Psoas muscle (tissue), 8 donors: ENCODE measurements around the gene OR10V1. TPM values are rescaled to one million over a fixed set of nuclear protein-coding genes. Genes with fewer than 3 reads are reported as not detected.

Source experiments
- ATAC-seq, 4 donors: fragments of 200-7000 bp; cut with Tn5 transposase; one replicate each; pipeline ENCODE4 v1.9.1; 2020; ENCODE audit warnings: moderate library complexity in 3 of 4, mild to moderate bottlenecking in 2 of 4
- DNase-seq, 2 donors: peaks; one replicate each; pipeline ENCODE4 v3.0.0-alpha.2; 2020
- H3K27ac ChIP-seq: fragments of 200-600 bp; one replicate; pipeline ENCODE4 v1.8.0; 2022
- H3K27me3 ChIP-seq, 3 donors: fragments of 200-600 bp in 1 of 3; one replicate each; pipeline versions ENCODE4 v1.6.1 to v1.8.0; 2013 to 2022; ENCODE audit warnings: low read length in 2 of 3, mild to moderate bottlenecking in 2 of 3, moderate library complexity in 1 of 3; ENCODE audit not compliant: insufficient read depth in 3 of 3
- H3K36me3 ChIP-seq, 2 donors: fragments of 200-600 bp in 1 of 2; one replicate each; pipeline versions ENCODE4 v1.6.1 to v1.8.0; 2013 to 2022; ENCODE audit warnings: low read depth in 1 of 2, mild to moderate bottlenecking in 1 of 2, moderate library complexity in 1 of 2; ENCODE audit not compliant: insufficient read depth in 1 of 2
- H3K4me1 ChIP-seq: fragments of 200-600 bp; one replicate; pipeline ENCODE4 v1.8.0; 2022
- H3K4me3 ChIP-seq: fragments of 200-600 bp; one replicate; pipeline ENCODE4 v1.8.0; 2022; ENCODE audit warnings: mild to moderate bottlenecking
- H3K9me3 ChIP-seq: fragments of 200-600 bp; one replicate; pipeline ENCODE4 v1.8.0; 2022
- WGBS, 3 donors: extraction: QIAGEN DNeasy Blood & Tissue Kit; methylation state at CpG; one replicate each; pipeline versions ENCODE4 v1.1.6 to v1.1.7; 2013; 5-methylcytosine and 5-hydroxymethylcytosine counted together
- intact Hi-C, 2 donors: fragments of 100-400 bp; cut with DNase I; formaldehyde crosslinking; loops; one replicate each; pipeline versions ENCODE4 v1.11.0 to v1.14.2; 2022
- polyA plus RNA-seq, 3 donors: library from polyadenylated mRNA; stranded (reverse); fragments of 200-250 nt; gene quantifications; one replicate each; pipeline ENCODE4 v1.2.3, GENCODE V29; 2013
- total RNA-seq, 4 donors: library from RNA; stranded (reverse); fragmentation: NEBNext Ultra II Directional in 2 of 4; extraction: Animal tissue kit (Norgen Biotek cat#: 25700) in 2 of 4; gene quantifications; one replicate each; pipeline versions ENCODE4 v1.2.1 to v1.2.4, GENCODE V29; 2021 to 2023
- TF ChIP-seq, protein P1 (sequence below): fragments of 200-600 bp; IDR thresholded peaks from one replicate; pipeline ENCODE4 v1.8.0; 2022; ENCODE audit warnings: antibody characterized with exemption
- donor health status: healthy with polysubstance abuse.
- donor health status: DM: no; HTN: no; CAD: no; lungs with moderate emphysema.
- donor health status: Bipolar disorder and iron deficiency.
- donor health status: healthy.
- donor health status: DM: yes; HTN: yes; CAD: no.
- donor health status: DM: no; HTN: no; CAD: no.
- donor health status: DM: no; HTN: no; CAD: no.
- donor health status: DM: yes; HTN: yes; CAD: no.

The OR10V1 gene
- total and polyA plus RNA-seq, 7 donors = not detected

DNA sequence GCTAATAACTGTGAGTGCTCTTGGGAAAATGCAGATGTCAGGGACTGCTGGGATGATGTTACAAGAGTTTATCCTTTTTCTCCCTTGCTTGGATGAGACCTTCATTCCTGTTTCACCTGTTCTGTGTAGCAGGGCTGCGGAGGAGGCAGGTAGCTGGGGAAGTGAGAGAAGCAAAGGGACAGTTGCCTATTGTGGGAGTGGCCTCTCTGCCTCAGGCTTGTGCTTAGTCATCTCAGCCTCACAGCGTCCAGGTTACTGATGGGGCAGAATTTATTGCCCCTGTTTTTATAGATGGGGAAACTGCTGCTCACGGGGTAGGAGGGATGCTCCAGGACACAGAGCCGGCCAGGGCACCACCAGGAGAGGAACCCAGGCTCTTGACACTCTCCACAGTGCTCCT is 43.2 kb upstream of the OR10V1 start:
- no peaks in the 10 kb centered on the region for H3K36me3 ChIP-seq
- ATAC-seq = peak in 3 of 4 donors; percentile 44 to 60 (median 60)
- peak overlapping the region; percentile 92 for H3K27ac ChIP-seq
- DNase-seq = no peak
- H3K9me3 ChIP-seq = no peaks in the 10 kb centered on the region
- no peaks in the 10 kb centered on the region for H3K27me3 ChIP-seq
- H3K4me1 ChIP-seq = peaks cover 22% of the 10 kb centered on the region
- H3K4me3 ChIP-seq = peak overlapping the region; percentile 89
- intact Hi-C loops = no loop called here
- WGBS, 3 donors = 41 to 53% (median 44%) methylated on average over 4 of the region's 4 CpGs
- TF ChIP-seq, protein P1, sequence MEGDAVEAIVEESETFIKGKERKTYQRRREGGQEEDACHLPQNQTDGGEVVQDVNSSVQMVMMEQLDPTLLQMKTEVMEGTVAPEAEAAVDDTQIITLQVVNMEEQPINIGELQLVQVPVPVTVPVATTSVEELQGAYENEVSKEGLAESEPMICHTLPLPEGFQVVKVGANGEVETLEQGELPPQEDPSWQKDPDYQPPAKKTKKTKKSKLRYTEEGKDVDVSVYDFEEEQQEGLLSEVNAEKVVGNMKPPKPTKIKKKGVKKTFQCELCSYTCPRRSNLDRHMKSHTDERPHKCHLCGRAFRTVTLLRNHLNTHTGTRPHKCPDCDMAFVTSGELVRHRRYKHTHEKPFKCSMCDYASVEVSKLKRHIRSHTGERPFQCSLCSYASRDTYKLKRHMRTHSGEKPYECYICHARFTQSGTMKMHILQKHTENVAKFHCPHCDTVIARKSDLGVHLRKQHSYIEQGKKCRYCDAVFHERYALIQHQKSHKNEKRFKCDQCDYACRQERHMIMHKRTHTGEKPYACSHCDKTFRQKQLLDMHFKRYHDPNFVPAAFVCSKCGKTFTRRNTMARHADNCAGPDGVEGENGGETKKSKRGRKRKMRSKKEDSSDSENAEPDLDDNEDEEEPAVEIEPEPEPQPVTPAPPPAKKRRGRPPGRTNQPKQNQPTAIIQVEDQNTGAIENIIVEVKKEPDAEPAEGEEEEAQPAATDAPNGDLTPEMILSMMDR = no peak

DNA sequence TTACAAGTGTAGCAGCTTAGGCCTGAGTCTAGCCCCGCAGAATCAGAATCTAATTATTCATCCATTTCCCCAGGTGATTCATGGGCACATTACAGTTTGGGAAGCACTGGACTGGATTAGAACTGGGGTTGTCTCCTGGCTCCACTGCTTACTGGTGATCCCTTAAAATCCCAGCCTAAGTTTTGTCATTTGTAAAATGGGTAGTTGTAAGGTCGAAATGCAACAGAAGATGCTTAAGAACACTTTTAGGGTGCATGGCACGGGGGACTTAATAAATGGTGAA is 42.9 kb upstream of the OR10V1 start:
- Histone ChIP-seq H3K4me1 (peaks cover 21% of the 10 kb centered on the region), H3K9me3 (no peaks in the 10 kb centered on the region), H3K4me3 (peak overlapping the region; percentile 89), H3K36me3 (no peaks in the 10 kb centered on the region), H3K27ac (peak overlapping the region; percentile 92), H3K27me3 (no peaks in the 10 kb centered on the region)
- DNase-seq = no peak
- WGBS, 3 donors = 34 to 45% (median 37%) methylated on average over 3 of the region's 3 CpGs
- intact Hi-C loops = no loop called here
- peak in 1 of 4 donors; percentile 29 for ATAC-seq
- TF ChIP-seq, protein P1 = no peak

DNA sequence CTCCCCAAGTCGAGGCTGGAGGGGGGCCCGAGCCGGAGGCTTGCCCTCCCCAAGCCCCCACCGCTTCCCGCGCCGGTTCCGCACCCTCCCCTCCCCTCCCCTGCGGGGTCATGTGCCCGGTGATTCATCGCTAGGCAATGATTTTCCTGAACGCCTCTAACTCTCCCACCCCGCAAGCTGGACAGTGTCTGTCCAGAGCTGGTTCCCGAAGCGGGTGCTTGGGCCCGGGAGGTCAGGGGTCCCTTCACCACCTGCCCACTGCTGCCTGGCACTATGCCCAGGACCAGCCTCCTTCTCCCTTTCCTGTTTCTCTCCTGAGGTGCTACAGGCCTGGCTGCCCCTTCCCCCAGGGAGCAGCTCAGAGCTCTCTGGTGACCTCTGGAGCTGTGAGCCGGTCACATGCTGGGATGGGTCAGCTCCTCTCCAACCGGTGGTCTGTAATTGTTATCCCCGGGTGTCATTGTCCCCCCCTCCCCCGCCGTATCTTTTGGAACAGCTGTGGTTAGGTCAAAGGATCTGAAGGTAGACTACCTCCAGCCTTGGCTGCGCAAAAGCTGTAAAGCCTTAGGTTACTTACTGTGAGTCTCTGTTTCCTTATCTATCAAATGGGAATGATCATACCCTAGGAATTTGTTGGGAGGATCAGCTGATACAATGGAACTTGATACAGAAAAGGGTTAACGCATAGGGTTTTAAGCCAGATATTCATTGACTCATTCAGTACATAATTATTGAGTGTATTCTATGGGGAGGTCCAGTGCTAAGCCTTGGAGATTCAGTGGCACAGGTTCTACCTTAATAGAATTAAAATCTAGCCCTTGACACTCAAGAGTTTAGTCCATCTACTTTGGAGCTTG is 42.3 kb upstream of the OR10V1 start:
- ATAC-seq (peak; percentile 76 to 81 (median 80)), DNase-seq (peak; percentile 77 to 86)
- no peaks in the 10 kb centered on the region for H3K36me3 ChIP-seq
- intact Hi-C loops = loop anchor here in 1 of 2 donors (2.0 kb wide), 1 partner anchor 45 kb away; no protein-coding TSS in a partner anchor
- H3K4me3 ChIP-seq = peak overlapping the region; percentile 89
- H3K27ac ChIP-seq = peak overlapping the region; percentile 92
- TF ChIP-seq, protein P1 = no peak
- no peaks in the 10 kb centered on the region for H3K27me3 ChIP-seq
- no peaks in the 10 kb centered on the region for H3K9me3 ChIP-seq
- WGBS, 3 donors = 6 to 9% (median 8%) methylated on average over 15 to 23 of the region's 23 CpGs
- H3K4me1 ChIP-seq = peaks cover 16% of the 10 kb centered on the region

DNA sequence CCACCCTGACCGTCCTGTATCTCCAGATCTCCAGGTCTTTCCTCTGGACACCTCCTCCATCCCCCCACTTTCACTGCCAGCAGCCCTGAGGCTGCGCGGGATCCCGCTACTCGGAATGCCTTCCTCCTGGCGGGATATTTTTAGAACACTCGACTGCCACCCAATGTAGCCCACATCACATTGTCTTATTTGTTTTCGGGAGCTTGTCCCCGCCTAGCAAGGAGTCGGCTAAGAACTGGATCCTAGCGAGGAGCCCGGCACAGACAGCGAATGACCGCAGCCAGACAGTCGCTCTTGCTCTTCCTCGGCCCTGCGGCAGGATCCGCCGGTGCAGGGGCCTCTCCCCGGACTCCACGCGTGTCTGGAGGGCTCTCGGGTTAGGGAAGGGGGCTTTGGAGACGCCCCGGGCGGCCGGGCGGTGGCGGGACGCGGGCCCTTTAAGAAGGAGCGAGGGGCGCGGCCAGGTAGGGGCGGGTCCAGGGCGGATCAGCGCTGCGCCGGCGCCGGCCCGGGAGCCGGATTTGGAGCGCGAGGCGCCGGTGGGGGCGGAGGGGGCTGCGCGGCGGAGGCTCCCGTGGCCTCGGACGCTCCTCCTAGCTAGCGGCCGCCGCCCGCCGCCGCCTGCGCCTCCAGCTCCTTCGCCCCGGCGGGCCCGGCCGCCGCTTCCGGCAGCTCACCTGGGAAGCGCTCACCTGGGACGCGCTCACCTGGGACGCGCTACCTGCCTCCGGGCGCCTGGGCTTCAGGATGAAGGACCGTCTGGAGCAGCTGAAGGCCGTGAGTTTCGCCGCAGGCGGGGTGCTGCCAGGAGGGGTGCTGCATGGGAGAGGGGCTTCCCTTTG is 41.4 kb upstream of the OR10V1 start, which contains the start of gene STX3:
Gene STX3, plus strand, starts transcription at position 518 of the 842 bp plus-strand sequence. Its CDS starts 230 bp downstream, at position 748.
- H3K36me3 ChIP-seq = no peaks in the 10 kb centered on the region
- peak within 1 kb of the TSS; percentile 92 for H3K27ac ChIP-seq
- H3K4me3 ChIP-seq = peak within 1 kb of the TSS; percentile 89
- H3K9me3 ChIP-seq = no peaks in the 10 kb centered on the region
- H3K4me1 ChIP-seq = peaks cover 15% of the 10 kb centered on the region
- TF ChIP-seq, protein P1 = no peak
- 0% methylated on average over 58 to 80 of the region's 80 CpGs for WGBS, 3 donors
- no peaks in the 10 kb centered on the region for H3K27me3 ChIP-seq
- DNase-seq (peak; percentile 75 to 82), ATAC-seq (peak; percentile 85 to 88 (median 86))
- intact Hi-C loops = loop anchor here (1.0 to 2.0 kb wide), 2 partner anchors 46 to 47 kb away; no protein-coding TSS in a partner anchor
